SK-N-SH (cell line): ENCODE data around the gene PDCD1. TPM values are rescaled to one million over a fixed set of nuclear protein-coding genes. Genes with fewer than 3 reads are reported as not detected.
A peak's percentile ranks its signal among the peaks of the same experiment; 100 is the strongest.

Experiments used
- CTCF ChIA-PET: fragments of 300-600, 350-600 bp; formaldehyde crosslinking; extraction: SDS; loops from one replicate; lab custom pipeline; 2021; lab: Yijun Ruan, JAX
- POLR2A ChIA-PET: fragments of 350-600 bp; sonication (Branson Sonifier 250); formaldehyde crosslinking; extraction: SDS; loops from one replicate; lab custom pipeline; 2020; ENCODE audit warnings: antibody characterized with exemption, inconsistent platforms; lab: Yijun Ruan, JAX
- DNase-seq: peaks from one replicate; pipeline ENCODE4 v3.0.0; 2012
- H2AFZ ChIP-seq: fragments of 200-600 bp; sonication (generic); 2 replicates; pipeline ENCODE4 v1.8.1; 2016; ENCODE audit warnings: antibody characterized with exemption, mild to moderate bottlenecking, low read depth
- H3F3A ChIP-seq: fragments of 200-600 bp; sonication (generic); replicated peaks from 2 replicates; pipeline ENCODE3; 2016; ENCODE audit warnings: antibody characterized with exemption, mild to moderate bottlenecking; ENCODE audit not compliant: insufficient read depth
- H3K27ac ChIP-seq, 2 experiments: fragments of 200-500 bp in 1 of 2; fragments of 200-600 bp in 1 of 2; sonication (Bioruptor generic) in 1 of 2; sonication (generic), shearing (Covaris generic) in 1 of 2; 2 replicates each; pipeline versions ENCODE4 v1.5.1 to v1.6.1; 2014 to 2016; ENCODE audit warnings: low read depth in 2 of 2, inconsistent platforms in 1 of 2, low read length in 1 of 2, mild to moderate bottlenecking in 1 of 2, mixed read lengths in 1 of 2
- H3K27me3 ChIP-seq: fragments of 200-600 bp; sonication (generic), shearing (Covaris generic); 2 replicates; pipeline ENCODE4 v1.6.1; 2016; ENCODE audit warnings: mixed run types; ENCODE audit not compliant: insufficient read depth
- H3K36me3 ChIP-seq, 2 experiments: fragments of 200-500 bp in 1 of 2; fragments of 200-600 bp in 1 of 2; sonication (Bioruptor generic) in 1 of 2; sonication (generic) in 1 of 2; replicated peaks in 1 of 2; 2 replicates each; pipeline versions ENCODE3 to v1.5.1; 2014 to 2016; ENCODE audit warnings: low read length in 1 of 2, mild to moderate bottlenecking in 1 of 2; ENCODE audit not compliant: insufficient read depth in 2 of 2, control insufficient read depth in 1 of 2
- H3K4me1 ChIP-seq, 2 experiments: fragments of 200-500 bp in 1 of 2; fragments of 200-600 bp in 1 of 2; sonication (Bioruptor generic) in 1 of 2; sonication (generic), shearing (Covaris generic) in 1 of 2; 2 replicates each; pipeline versions ENCODE4 v1.5.1 to v1.6.1; 2014 to 2016; ENCODE audit warnings: low read depth in 1 of 2, low read length in 1 of 2, mixed run types in 1 of 2; ENCODE audit not compliant: insufficient read depth in 2 of 2, control insufficient read depth in 1 of 2
- H3K4me2 ChIP-seq: fragments of 200-600 bp; sonication (generic), shearing (Covaris generic); 2 replicates; pipeline ENCODE4 v1.6.1; 2017; ENCODE audit warnings: mixed run types
- H3K4me3 ChIP-seq, 2 experiments: fragments of 200-500 bp in 1 of 2; fragments of 200-600 bp in 1 of 2; sonication (Bioruptor generic) in 1 of 2; sonication (generic), shearing (Covaris generic) in 1 of 2; 2 replicates each; pipeline versions ENCODE4 v1.5.1 to v1.8.1; 2014 to 2016; ENCODE audit warnings: low read depth in 2 of 2, inconsistent platforms in 1 of 2, low read length in 1 of 2, mild to moderate bottlenecking in 1 of 2, mixed read lengths in 1 of 2, moderate library complexity in 1 of 2
- H3K79me2 ChIP-seq: fragments of 200-600 bp; sonication (generic); 2 replicates; pipeline ENCODE4 v1.8.1; 2017; ENCODE audit warnings: mild to moderate bottlenecking; ENCODE audit not compliant: insufficient read depth
- H3K9ac ChIP-seq: fragments of 200-600 bp; sonication (generic); 2 replicates; pipeline ENCODE4 v1.6.1; 2017; ENCODE audit warnings: mixed run types
- H3K9me2 ChIP-seq: fragments of 200-600 bp; sonication (generic); 2 replicates; pipeline ENCODE4 v1.6.1; 2017; ENCODE audit warnings: mixed run types
- H3K9me3 ChIP-seq: fragments of 200-600 bp; sonication (generic); 2 replicates; pipeline ENCODE4 v1.6.1; 2017; ENCODE audit warnings: mixed run types, mild to moderate bottlenecking, moderate library complexity
- H4K20me1 ChIP-seq: fragments of 200-600 bp; sonication (generic); 2 replicates; pipeline ENCODE4 v1.6.1; 2017; ENCODE audit warnings: mild to moderate bottlenecking, mixed run types; ENCODE audit not compliant: insufficient read depth
- EP300 ChIP-seq, 2 experiments: IDR thresholded peaks; 2 replicates each; pipeline versions ENCODE4 v1.4.0 to v1.6.1; 2012; ENCODE audit warnings: borderline replicate concordance in 1 of 2, low read depth in 1 of 2, low read length in 1 of 2
- FOSL2 ChIP-seq: IDR thresholded peaks from 2 replicates; pipeline ENCODE4 v1.4.0; 2012; ENCODE audit warnings: low read depth, mild to moderate bottlenecking, moderate library complexity, borderline replicate concordance
- FOXJ3 ChIP-seq: sonication (generic); formaldehyde crosslinking; IDR thresholded peaks from 2 replicates; pipeline ENCODE4 v1.5.1; 2020; ENCODE audit warnings: mild to moderate bottlenecking, missing genetic modification reagents
- FOXM1 ChIP-seq: IDR thresholded peaks from 2 replicates; pipeline ENCODE4 v1.4.0; 2012; ENCODE audit warnings: low read depth, mild to moderate bottlenecking
- GABPA ChIP-seq: IDR thresholded peaks from 2 replicates; pipeline ENCODE4 v1.4.0; 2012; ENCODE audit warnings: low read depth, mild to moderate bottlenecking
- GATA2 ChIP-seq: sonication (generic); formaldehyde crosslinking; IDR thresholded peaks from 2 replicates; pipeline ENCODE4 v1.5.0; 2020; ENCODE audit warnings: mild to moderate bottlenecking, missing genetic modification reagents
- MEF2A ChIP-seq: IDR thresholded peaks from 2 replicates; pipeline ENCODE4 v1.4.0; 2012; ENCODE audit warnings: low read depth, borderline replicate concordance
- RAD21 ChIP-seq: IDR thresholded peaks from 2 replicates; pipeline ENCODE4 v1.6.1; 2012; ENCODE audit warnings: mild to moderate bottlenecking, low read length
- RCOR1 ChIP-seq: fragments of 150-350 bp; IDR thresholded peaks from 2 replicates; pipeline ENCODE4 v1.6.1; 2017; ENCODE audit warnings: antibody characterized with exemption, low read length
- SMC3 ChIP-seq: IDR thresholded peaks from 2 replicates; pipeline ENCODE4 v1.6.1; 2012; ENCODE audit warnings: low read depth, low read length, improper control_type of control experiment
- WGBS: methylation state at CpG from one replicate; pipeline ENCODE4 v1.1.6; 2017; ENCODE audit warnings: low lambda C conversion rate; 5-methylcytosine and 5-hydroxymethylcytosine counted together
- polyA plus RNA-seq, 3 experiments: library from polyadenylated mRNA; depleted of rRNA; stranded (reverse); fragments of >200 nt; gene quantifications; 2 replicates each; pipeline ENCODE4 v1.2.3, GENCODE V29; 2012
- TF ChIP-seq, protein P1 (sequence below): IDR thresholded peaks from 2 replicates; pipeline ENCODE4 v1.4.0; 2012; ENCODE audit warnings: low read depth, borderline replicate concordance
- TF ChIP-seq, protein P2 (sequence below): IDR thresholded peaks from 2 replicates; pipeline ENCODE4; 2012

PDCD1 gene
- polyA plus RNA-seq, 1 of the 3 experiments (the other 2 are of a cell fraction): not detected

DNA sequence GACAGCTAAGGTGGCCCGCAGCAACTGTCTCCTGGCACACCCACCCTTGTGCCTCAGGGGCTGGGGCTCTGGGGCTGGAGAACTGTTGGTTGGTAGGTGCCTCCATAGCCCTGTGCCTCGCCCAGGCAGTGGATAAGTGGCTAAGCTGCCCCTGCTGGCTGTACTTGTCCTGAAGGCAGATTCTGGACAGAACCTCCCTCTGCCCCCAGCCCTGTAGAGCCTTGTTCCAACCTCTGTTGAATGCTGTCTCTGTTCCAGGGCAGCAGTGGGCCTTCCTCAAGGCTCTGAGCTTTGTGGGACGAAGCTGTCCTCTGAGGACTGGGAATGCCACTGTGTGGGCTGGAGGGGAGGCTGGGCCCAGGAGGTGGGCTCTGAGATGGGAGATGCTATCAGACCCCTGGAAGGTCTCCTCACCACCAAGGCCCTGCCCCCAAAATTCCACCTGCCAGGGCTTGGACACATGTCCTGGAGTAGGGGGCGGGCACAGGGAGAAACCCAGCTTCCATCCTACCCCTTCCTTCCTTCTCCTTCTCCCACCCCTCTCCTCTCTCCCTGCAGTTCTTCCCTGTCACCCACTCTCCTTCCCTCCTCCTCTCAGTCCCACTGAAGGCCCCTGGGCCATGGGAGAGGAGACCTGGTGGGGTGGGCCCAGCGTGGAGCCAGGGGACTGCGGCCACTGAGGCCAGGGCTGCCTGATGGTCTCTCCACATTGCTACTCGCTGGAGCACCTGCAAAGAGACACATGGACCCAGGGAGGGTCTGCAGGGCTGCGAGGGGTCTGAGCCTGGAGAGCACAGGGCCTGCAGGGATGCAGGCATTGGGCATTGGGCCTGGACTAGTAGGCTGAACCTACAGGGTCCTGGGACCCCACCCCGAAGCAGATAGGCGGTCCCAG lies 1.7 kb upstream of the PDCD1 start:
- no peak overlapping the region for H3K4me2 ChIP-seq
- H3K27me3 ChIP-seq: no peaks in the 10 kb centered on the region
- H3K36me3 ChIP-seq: no peaks in the 10 kb centered on the region
- no peaks in the 10 kb centered on the region for H3K79me2 ChIP-seq
- WGBS: 55% methylated on average over 8 of the region's 10 CpGs
- H4K20me1 ChIP-seq: no peaks in the 10 kb centered on the region
- no peak overlapping the region for H3K4me3 ChIP-seq
- peak; percentile 48 for DNase-seq
- no peak overlapping the region for H3K27ac ChIP-seq
- H3K9me3 ChIP-seq: no peaks in the 10 kb centered on the region
- CTCF ChIA-PET: interaction anchor here (1.2 to 1.5 kb wide), 4 partner anchors 10 to 25 kb away, joined by 4 to 5 read pairs (median 4); no protein-coding TSS in a partner anchor
- H3K9ac ChIP-seq: no peak overlapping the region
- H3K4me1 ChIP-seq: peaks cover 0 to 5% of the 10 kb centered on the region in 2 experiments; a peak in 1 of 4 replicates
- TF ChIP-seq, protein P1, sequence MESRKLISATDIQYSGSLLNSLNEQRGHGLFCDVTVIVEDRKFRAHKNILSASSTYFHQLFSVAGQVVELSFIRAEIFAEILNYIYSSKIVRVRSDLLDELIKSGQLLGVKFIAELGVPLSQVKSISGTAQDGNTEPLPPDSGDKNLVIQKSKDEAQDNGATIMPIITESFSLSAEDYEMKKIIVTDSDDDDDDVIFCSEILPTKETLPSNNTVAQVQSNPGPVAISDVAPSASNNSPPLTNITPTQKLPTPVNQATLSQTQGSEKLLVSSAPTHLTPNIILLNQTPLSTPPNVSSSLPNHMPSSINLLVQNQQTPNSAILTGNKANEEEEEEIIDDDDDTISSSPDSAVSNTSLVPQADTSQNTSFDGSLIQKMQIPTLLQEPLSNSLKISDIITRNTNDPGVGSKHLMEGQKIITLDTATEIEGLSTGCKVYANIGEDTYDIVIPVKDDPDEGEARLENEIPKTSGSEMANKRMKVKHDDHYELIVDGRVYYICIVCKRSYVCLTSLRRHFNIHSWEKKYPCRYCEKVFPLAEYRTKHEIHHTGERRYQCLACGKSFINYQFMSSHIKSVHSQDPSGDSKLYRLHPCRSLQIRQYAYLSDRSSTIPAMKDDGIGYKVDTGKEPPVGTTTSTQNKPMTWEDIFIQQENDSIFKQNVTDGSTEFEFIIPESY: no peak
- TF ChIP-seq GABPA: no peak
- TF ChIP-seq RAD21: no peak
- TF ChIP-seq FOSL2: no peak
- TF ChIP-seq FOXJ3 (CRISPR knock-in tag): no peak
- TF ChIP-seq SMC3: no peak
- TF ChIP-seq FOXM1: no peak
- TF ChIP-seq GATA2 (CRISPR knock-in tag): no peak
- no peak for TF ChIP-seq RCOR1
- no peak for TF ChIP-seq MEF2A
- TF ChIP-seq, protein P2, sequence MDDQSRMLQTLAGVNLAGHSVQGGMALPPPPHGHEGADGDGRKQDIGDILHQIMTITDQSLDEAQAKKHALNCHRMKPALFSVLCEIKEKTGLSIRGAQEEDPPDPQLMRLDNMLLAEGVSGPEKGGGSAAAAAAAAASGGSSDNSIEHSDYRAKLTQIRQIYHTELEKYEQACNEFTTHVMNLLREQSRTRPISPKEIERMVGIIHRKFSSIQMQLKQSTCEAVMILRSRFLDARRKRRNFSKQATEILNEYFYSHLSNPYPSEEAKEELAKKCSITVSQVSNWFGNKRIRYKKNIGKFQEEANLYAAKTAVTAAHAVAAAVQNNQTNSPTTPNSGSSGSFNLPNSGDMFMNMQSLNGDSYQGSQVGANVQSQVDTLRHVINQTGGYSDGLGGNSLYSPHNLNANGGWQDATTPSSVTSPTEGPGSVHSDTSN: no peak
- TF ChIP-seq EP300 (IDR thresholded peaks at IDR 0.05; ENCODE audit: borderline replicate concordance in 1 of 2, low read depth in 1 of 2, low read length in 1 of 2): no peak
- POLR2A ChIA-PET: interaction anchor here (1.4 kb wide), 1 partner anchor 10 kb away, joined by 4 read pairs; no protein-coding TSS in a partner anchor
- peaks cover 4% of the 10 kb centered on the region for H3F3A ChIP-seq
- no peak overlapping the region for H2AFZ ChIP-seq
- no peaks in the 10 kb centered on the region for H3K9me2 ChIP-seq
